Measurements from ENCODE around the gene STYX.
"Not testable (repeated sequence)": the region's sequence is repeated elsewhere in the genome, so short reads cannot be mapped to it uniquely, and the experiment has no call there.

Gene STYX

DNA sequence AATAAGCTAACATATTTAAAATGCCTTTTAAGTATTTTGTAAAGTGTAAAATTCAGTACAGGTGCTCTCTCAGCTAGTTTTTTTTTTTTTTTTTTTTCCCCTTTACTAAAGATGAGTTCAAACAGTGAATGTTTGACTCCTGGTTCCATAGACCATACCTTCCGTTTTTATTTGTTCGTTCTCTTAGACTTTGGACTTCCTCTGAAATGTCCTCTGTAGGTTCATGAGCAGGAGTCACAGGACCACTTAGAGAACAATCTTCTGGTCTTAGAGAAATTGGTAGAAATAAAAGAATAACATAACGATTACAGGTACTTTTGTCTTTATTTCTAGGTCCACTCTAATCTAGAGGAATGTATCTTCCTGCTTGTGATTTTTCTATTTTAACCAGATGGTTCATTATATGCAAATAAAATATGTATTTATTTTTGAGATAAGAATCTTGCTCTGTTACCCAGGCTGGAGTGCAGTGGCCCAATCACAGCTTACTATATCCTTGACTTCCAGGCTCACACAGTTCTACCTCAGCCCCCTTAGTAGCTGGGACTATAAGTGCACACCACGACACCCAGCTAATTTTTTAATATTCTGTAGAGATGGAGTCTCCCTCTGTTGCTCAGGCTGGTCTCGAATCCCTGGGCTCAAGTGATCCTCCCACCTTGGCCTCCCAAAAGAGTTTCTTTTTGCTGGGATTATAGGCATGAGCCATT lies 25.8 kb downstream of the STYX start:
- Histone ChIP-seq H3K36me3 (ENCODE audit: control insufficient read depth, insufficient read depth, low read length) (peaks cover 23% of the 10 kb centered on the region), H3K27ac (ENCODE audit: insufficient read depth, low read length, poor library complexity, severe bottlenecking) (no peak overlapping the region), H3K4me1 (ENCODE audit: control insufficient read depth, insufficient read depth, low read length, poor library complexity, severe bottlenecking) (no peaks in the 10 kb centered on the region), H3K9me3 (ENCODE audit: control insufficient read depth, low read length) (no peaks in the 10 kb centered on the region), H3K27me3 (replicated peaks; ENCODE audit: control insufficient read depth, insufficient read depth, low read length, poor library complexity, severe bottlenecking) (no peaks in the 10 kb centered on the region), H3K4me3 (ENCODE audit: insufficient read depth, low read depth, low read length, poor library complexity, severe bottlenecking) (no peak overlapping the region)
- DNase-seq: no peak

GRCh38 chr14:52759145-52759544 lies 29.2 kb downstream of the STYX start:
- H3K27me3 ChIP-seq (replicated peaks; ENCODE audit: control insufficient read depth, insufficient read depth, low read length, poor library complexity, severe bottlenecking): no peaks in the 10 kb centered on the region
- no peak for DNase-seq
- peaks cover 21% of the 10 kb centered on the region for H3K36me3 ChIP-seq (ENCODE audit: control insufficient read depth, insufficient read depth, low read length)
- H3K9me3 ChIP-seq (ENCODE audit: control insufficient read depth, low read length): no peaks in the 10 kb centered on the region
- no peaks in the 10 kb centered on the region for H3K4me1 ChIP-seq (ENCODE audit: control insufficient read depth, insufficient read depth, low read length, poor library complexity, severe bottlenecking)
- H3K4me3 ChIP-seq (ENCODE audit: insufficient read depth, low read depth, low read length, poor library complexity, severe bottlenecking): no peak overlapping the region
- no peak overlapping the region for H3K27ac ChIP-seq (ENCODE audit: insufficient read depth, low read length, poor library complexity, severe bottlenecking)

- not testable (repeated sequence) for H3K9me3 ChIP-seq (ENCODE audit: control insufficient read depth, low read length); DNase-seq; H3K27ac ChIP-seq (ENCODE audit: insufficient read depth, low read length, poor library complexity, severe bottlenecking); H3K27me3 ChIP-seq (replicated peaks; ENCODE audit: control insufficient read depth, insufficient read depth, low read length, poor library complexity, severe bottlenecking); H3K4me1 ChIP-seq (ENCODE audit: control insufficient read depth, insufficient read depth, low read length, poor library complexity, severe bottlenecking); H3K4me3 ChIP-seq (ENCODE audit: insufficient read depth, low read depth, low read length, poor library complexity, severe bottlenecking)
- peaks cover 25% of the 10 kb centered on the region for H3K36me3 ChIP-seq (ENCODE audit: control insufficient read depth, insufficient read depth, low read length)
Measured at GRCh38 chr14:52762923-52763322, 33.0 kb downstream of the STYX start.

GRCh38 chr14:52767058-52767833 lies 37.3 kb downstream of the STYX start:
- Histone ChIP-seq H3K27ac (ENCODE audit: insufficient read depth, low read length, poor library complexity, severe bottlenecking) (no peak overlapping the region), H3K9me3 (ENCODE audit: control insufficient read depth, low read length) (no peaks in the 10 kb centered on the region), H3K4me3 (ENCODE audit: insufficient read depth, low read depth, low read length, poor library complexity, severe bottlenecking) (no peak overlapping the region), H3K4me1 (ENCODE audit: control insufficient read depth, insufficient read depth, low read length, poor library complexity, severe bottlenecking) (no peaks in the 10 kb centered on the region), H3K27me3 (replicated peaks; ENCODE audit: control insufficient read depth, insufficient read depth, low read length, poor library complexity, severe bottlenecking) (no peaks in the 10 kb centered on the region), H3K36me3 (ENCODE audit: control insufficient read depth, insufficient read depth, low read length) (peaks cover 24% of the 10 kb centered on the region)
- DNase-seq: no peak

DNA sequence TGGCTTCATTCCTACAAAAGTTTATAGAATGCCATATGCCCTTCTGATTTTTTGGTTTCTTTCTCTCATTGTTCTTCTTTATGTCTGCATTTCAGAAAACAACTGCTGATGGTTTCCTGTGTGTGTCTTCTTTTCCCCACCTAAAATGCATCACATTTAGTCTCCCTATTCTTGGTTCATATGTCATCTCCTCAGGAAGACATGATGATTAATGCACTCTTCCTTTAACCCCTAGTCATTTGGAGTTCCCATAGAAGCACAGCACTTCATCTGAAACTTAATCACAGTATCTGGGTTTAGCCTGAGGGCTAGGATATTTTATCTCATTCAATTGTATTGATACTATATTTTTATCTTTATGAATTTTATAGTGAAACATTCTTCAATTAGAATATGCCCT lies 39.9 kb downstream of the STYX start:
- no peaks in the 10 kb centered on the region for H3K4me1 ChIP-seq (ENCODE audit: control insufficient read depth, insufficient read depth, low read length, poor library complexity, severe bottlenecking)
- no peaks in the 10 kb centered on the region for H3K27me3 ChIP-seq (replicated peaks; ENCODE audit: control insufficient read depth, insufficient read depth, low read length, poor library complexity, severe bottlenecking)
- no peak overlapping the region for H3K27ac ChIP-seq (ENCODE audit: insufficient read depth, low read length, poor library complexity, severe bottlenecking)
- no peaks in the 10 kb centered on the region for H3K9me3 ChIP-seq (ENCODE audit: control insufficient read depth, low read length)
- no peak overlapping the region for H3K4me3 ChIP-seq (ENCODE audit: insufficient read depth, low read depth, low read length, poor library complexity, severe bottlenecking)
- H3K36me3 ChIP-seq (ENCODE audit: control insufficient read depth, insufficient read depth, low read length): peaks cover 29% of the 10 kb centered on the region
- no peak for DNase-seq

DNA sequence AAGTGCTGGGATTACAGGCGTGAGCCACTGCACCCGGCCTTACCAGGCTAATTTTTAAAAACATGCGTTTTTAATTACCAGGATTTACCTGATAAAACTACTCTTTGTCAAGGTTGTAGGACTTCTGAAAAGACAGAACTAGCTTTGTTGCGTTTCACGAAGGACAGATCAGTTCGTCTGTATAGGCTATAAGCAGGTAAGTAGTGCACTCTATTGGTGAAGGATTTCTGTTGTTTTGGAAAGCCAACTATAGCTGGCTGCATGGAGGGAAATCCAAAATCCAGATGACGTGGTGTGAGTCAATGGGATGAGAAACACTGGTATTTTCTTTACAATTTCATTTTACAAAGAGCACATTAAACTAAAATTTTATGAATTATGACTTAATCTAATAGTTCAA lies 46.9 kb downstream of the STYX start:
- no peaks in the 10 kb centered on the region for H3K27me3 ChIP-seq (replicated peaks; ENCODE audit: control insufficient read depth, insufficient read depth, low read length, poor library complexity, severe bottlenecking)
- no peak overlapping the region for H3K4me3 ChIP-seq (ENCODE audit: insufficient read depth, low read depth, low read length, poor library complexity, severe bottlenecking)
- H3K9me3 ChIP-seq (ENCODE audit: control insufficient read depth, low read length): no peaks in the 10 kb centered on the region
- no peak for DNase-seq
- H3K27ac ChIP-seq (ENCODE audit: insufficient read depth, low read length, poor library complexity, severe bottlenecking): no peak overlapping the region
- H3K4me1 ChIP-seq (ENCODE audit: control insufficient read depth, insufficient read depth, low read length, poor library complexity, severe bottlenecking): no peaks in the 10 kb centered on the region
- peaks cover 10% of the 10 kb centered on the region for H3K36me3 ChIP-seq (ENCODE audit: control insufficient read depth, insufficient read depth, low read length)

DNA sequence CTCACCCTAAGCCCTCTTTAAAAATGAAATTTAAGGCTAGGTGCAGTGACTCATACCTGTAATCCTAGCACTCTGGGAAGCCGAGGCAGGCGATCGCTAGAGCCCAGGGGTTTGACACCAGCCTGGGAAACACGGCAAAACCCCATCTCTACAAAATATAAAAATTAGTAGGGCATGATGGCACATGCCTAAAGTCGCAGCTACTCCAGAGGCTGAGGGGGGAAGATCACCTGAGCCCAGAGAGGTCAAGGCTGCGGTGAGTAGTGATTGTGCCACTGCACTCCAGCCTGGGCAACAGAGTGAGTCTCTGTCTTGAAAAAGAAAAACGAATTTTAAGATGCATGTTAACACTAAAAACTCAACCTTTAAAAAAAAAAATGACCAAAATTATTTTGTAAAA lies 48.7 kb downstream of the STYX start:
- Histone ChIP-seq H3K27me3 (replicated peaks; ENCODE audit: control insufficient read depth, insufficient read depth, low read length, poor library complexity, severe bottlenecking) (no peaks in the 10 kb centered on the region), H3K36me3 (ENCODE audit: control insufficient read depth, insufficient read depth, low read length) (peaks cover 3% of the 10 kb centered on the region), H3K9me3 (ENCODE audit: control insufficient read depth, low read length) (no peaks in the 10 kb centered on the region), H3K4me3 (ENCODE audit: insufficient read depth, low read depth, low read length, poor library complexity, severe bottlenecking) (no peak overlapping the region), H3K27ac (ENCODE audit: insufficient read depth, low read length, poor library complexity, severe bottlenecking) (no peak overlapping the region), H3K4me1 (ENCODE audit: control insufficient read depth, insufficient read depth, low read length, poor library complexity, severe bottlenecking) (no peaks in the 10 kb centered on the region)
- DNase-seq: no peak

DNA sequence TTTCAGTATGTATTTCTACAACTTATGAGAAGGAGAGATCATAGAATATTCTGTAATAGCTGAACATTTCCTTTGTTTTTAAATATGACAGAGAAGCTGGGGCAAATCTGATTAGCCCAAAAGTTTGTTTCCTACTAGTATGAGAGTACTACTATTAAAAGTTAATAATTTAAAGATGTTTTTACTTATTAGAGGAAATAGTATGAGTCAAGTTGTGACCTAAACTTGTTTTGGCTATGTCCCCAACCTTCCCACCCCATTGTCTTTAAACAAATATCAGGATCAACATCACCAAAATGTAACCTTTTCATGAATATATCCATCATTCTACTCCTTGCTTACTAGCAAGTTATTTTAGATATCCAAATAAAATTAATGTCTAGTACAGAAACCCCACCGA lies 50.9 kb downstream of the STYX start:
- DNase-seq: no peak
- Histone ChIP-seq H3K27me3 (replicated peaks; ENCODE audit: control insufficient read depth, insufficient read depth, low read length, poor library complexity, severe bottlenecking) (no peaks in the 10 kb centered on the region), H3K4me1 (ENCODE audit: control insufficient read depth, insufficient read depth, low read length, poor library complexity, severe bottlenecking) (no peaks in the 10 kb centered on the region), H3K36me3 (ENCODE audit: control insufficient read depth, insufficient read depth, low read length) (peaks cover 3% of the 10 kb centered on the region), H3K4me3 (ENCODE audit: insufficient read depth, low read depth, low read length, poor library complexity, severe bottlenecking) (no peak overlapping the region), H3K27ac (ENCODE audit: insufficient read depth, low read length, poor library complexity, severe bottlenecking) (no peak overlapping the region), H3K9me3 (ENCODE audit: control insufficient read depth, low read length) (no peaks in the 10 kb centered on the region)

DNA sequence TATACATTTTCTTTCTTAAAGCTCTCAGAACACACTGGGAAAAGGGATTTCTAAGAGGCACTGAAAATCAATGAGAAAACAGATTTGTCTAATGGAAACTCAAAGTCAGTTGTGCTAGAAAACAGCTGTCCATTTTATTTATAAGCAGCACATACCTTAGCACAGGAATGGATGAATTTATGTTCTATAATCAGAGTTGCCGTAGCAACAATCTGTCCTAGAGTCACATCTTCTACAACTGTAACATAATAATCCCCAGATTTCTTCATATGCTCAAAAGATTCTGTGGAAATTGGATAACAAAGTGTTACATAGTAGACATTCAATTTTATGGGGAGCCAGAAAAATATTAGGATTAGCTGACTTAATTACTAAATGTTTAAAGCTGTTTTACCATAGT lies 51.7 kb downstream of the STYX start:
- Histone ChIP-seq H3K4me1 (ENCODE audit: control insufficient read depth, insufficient read depth, low read length, poor library complexity, severe bottlenecking) (no peaks in the 10 kb centered on the region), H3K4me3 (ENCODE audit: insufficient read depth, low read depth, low read length, poor library complexity, severe bottlenecking) (no peak overlapping the region), H3K9me3 (ENCODE audit: control insufficient read depth, low read length) (no peaks in the 10 kb centered on the region), H3K27ac (ENCODE audit: insufficient read depth, low read length, poor library complexity, severe bottlenecking) (no peak overlapping the region), H3K27me3 (replicated peaks; ENCODE audit: control insufficient read depth, insufficient read depth, low read length, poor library complexity, severe bottlenecking) (no peaks in the 10 kb centered on the region), H3K36me3 (ENCODE audit: control insufficient read depth, insufficient read depth, low read length) (peaks cover 2% of the 10 kb centered on the region)
- no peak for DNase-seq

GRCh38 chr14:52783206-52783605 lies 53.2 kb downstream of the STYX start:
- no peaks in the 10 kb centered on the region for H3K9me3 ChIP-seq (ENCODE audit: control insufficient read depth, low read length)
- H3K4me3 ChIP-seq (ENCODE audit: insufficient read depth, low read depth, low read length, poor library complexity, severe bottlenecking): no peak overlapping the region
- H3K4me1 ChIP-seq (ENCODE audit: control insufficient read depth, insufficient read depth, low read length, poor library complexity, severe bottlenecking): no peaks in the 10 kb centered on the region
- DNase-seq: no peak
- no peak overlapping the region for H3K27ac ChIP-seq (ENCODE audit: insufficient read depth, low read length, poor library complexity, severe bottlenecking)
- H3K27me3 ChIP-seq (replicated peaks; ENCODE audit: control insufficient read depth, insufficient read depth, low read length, poor library complexity, severe bottlenecking): no peaks in the 10 kb centered on the region
- no peaks in the 10 kb centered on the region for H3K36me3 ChIP-seq (ENCODE audit: control insufficient read depth, insufficient read depth, low read length)

All from effector memory CD4-positive, alpha-beta T cell (primary cell).